AG04450 (cell line): ENCODE results near the gene PRSS58. TPM values are rescaled to one million over a fixed set of nuclear protein-coding genes. Genes with fewer than 3 reads are reported as not detected.

ENCODE experiments used
- CTCF ChIA-PET: fragments of 300-600, 350-600 bp; formaldehyde crosslinking; extraction: SDS; loops from one replicate; lab custom pipeline; 2022; ENCODE audit warnings: antibody characterized with exemption, inconsistent platforms; lab: Charles Lee
- POLR2A ChIA-PET: fragments of 350-600 bp; formaldehyde crosslinking; extraction: SDS; loops from one replicate; lab custom pipeline; 2021; ENCODE audit warnings: antibody characterized with exemption, inconsistent platforms; lab: Yijun Ruan, JAX
- DNase-seq: peaks from one replicate; pipeline ENCODE4 v3.0.0-alpha.2; 2011; ENCODE audit warnings: low read depth, low spot score
- H3K27ac ChIP-seq: one replicate; pipeline ENCODE4 v1.5.1; 2012; ENCODE audit warnings: low read depth, low read length, control low read depth
- H3K27me3 ChIP-seq: one replicate; pipeline ENCODE4 v1.6.0; 2012; ENCODE audit warnings: low read length; ENCODE audit not compliant: control insufficient read depth, insufficient read depth
- H3K4me3 ChIP-seq: 2 replicates; pipeline ENCODE4 v1.5.1; 2011; ENCODE audit warnings: mild to moderate bottlenecking, low read depth, low read length, control low read depth
- H3K9me3 ChIP-seq: 2 replicates; pipeline ENCODE4 v1.5.1; 2012; ENCODE audit warnings: low read length; ENCODE audit not compliant: control insufficient read depth, insufficient read depth
- polyA plus RNA-seq: library from polyadenylated mRNA; depleted of rRNA; stranded (reverse); fragments of >200 nt; gene quantifications from 2 replicates; pipeline ENCODE4 v1.2.3, GENCODE V29; 2011
- TF ChIP-seq, protein P1 (sequence below): IDR thresholded peaks from 2 replicates; pipeline ENCODE4 v1.5.1; 2011; ENCODE audit warnings: low read depth, low read length, control low read depth, inconsistent platforms

PRSS58 gene
- polyA plus RNA-seq, 1 experiment, result not detected

DNA sequence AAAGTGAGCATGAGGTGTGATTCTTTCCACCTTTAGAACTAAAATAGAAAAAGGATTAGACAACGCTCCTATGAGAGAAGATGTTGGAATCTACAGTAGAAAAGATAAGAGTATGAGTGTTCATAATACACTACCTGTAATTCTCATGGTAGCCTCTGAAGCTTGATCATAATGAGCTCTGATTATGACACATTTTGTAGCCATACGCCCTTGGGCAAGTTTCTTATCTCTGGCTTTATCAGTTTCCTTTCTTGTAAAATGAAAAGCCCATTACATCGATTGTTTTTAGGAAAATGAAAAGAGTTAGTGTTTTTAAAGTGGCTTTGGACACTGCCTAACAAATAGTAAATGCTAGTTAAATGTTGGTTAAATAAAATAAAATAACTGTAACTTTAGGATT, 22.4 kb upstream of the PRSS58 start:
- Histone ChIP-seq H3K27me3 (no peaks in the 10 kb centered on the region), H3K27ac (no peak overlapping the region), H3K9me3 (no peaks in the 10 kb centered on the region), H3K4me3 (no peak overlapping the region)
- CTCF ChIA-PET, result no interaction called here
- TF ChIP-seq, protein P1, sequence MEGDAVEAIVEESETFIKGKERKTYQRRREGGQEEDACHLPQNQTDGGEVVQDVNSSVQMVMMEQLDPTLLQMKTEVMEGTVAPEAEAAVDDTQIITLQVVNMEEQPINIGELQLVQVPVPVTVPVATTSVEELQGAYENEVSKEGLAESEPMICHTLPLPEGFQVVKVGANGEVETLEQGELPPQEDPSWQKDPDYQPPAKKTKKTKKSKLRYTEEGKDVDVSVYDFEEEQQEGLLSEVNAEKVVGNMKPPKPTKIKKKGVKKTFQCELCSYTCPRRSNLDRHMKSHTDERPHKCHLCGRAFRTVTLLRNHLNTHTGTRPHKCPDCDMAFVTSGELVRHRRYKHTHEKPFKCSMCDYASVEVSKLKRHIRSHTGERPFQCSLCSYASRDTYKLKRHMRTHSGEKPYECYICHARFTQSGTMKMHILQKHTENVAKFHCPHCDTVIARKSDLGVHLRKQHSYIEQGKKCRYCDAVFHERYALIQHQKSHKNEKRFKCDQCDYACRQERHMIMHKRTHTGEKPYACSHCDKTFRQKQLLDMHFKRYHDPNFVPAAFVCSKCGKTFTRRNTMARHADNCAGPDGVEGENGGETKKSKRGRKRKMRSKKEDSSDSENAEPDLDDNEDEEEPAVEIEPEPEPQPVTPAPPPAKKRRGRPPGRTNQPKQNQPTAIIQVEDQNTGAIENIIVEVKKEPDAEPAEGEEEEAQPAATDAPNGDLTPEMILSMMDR, result no peak
- POLR2A ChIA-PET, result no interaction called here
- DNase-seq, result no peak

DNA sequence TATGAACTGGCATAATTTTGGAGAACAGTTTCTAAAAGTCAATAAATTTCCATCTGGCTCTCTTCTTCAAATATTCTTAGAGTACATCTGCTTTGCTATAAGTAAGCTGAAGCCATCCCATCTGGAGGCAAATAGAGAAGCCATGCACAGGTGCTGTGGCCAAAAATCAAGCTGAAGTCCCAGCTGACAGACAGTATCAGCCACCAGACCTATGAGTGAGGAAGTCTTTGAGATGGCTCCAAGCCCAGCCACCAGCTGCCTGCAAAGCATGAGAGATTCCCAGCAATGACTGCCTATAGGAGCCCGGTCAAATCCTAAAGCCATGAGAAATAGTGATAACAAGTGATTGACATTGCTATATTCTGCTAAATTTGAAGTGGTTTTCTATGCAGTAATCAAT, 21.7 kb upstream of the PRSS58 start:
- no peaks in the 10 kb centered on the region for H3K27me3 ChIP-seq
- ChIA-PET POLR2A (no interaction called here), CTCF (no interaction called here)
- H3K27ac ChIP-seq, result no peak overlapping the region
- peaks cover under 1% of the 10 kb centered on the region; the same call in 1 of the 2 replicates for H3K9me3 ChIP-seq
- H3K4me3 ChIP-seq, result no peak overlapping the region
- no peak for DNase-seq
- TF ChIP-seq, protein P1, result no peak

DNA sequence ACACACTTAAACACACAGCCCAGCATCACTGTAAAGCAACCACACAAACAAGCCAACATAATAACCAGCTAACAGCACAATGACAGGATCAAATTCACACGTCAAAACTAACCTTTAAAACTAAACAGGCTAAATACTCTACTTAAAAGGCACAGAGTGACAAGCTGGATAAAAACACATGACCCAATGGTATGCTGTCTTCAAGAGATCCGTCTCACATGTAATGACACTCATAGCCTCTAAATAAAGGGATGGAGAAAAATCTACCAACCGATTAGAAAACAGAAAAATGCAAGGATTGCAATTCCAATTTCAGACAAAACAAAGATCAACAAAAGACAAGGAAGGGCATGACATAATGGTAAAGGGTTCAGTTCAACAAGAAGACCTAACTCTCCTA, 17.2 kb upstream of the PRSS58 start:
- Histone ChIP-seq H3K27ac (no peak overlapping the region), H3K27me3 (no peaks in the 10 kb centered on the region), H3K9me3 (peaks cover 5% of the 10 kb centered on the region), H3K4me3 (no peak overlapping the region)
- no peak for DNase-seq
- TF ChIP-seq, protein P1, result no peak
- ChIA-PET CTCF (no interaction called here), POLR2A (no interaction called here)

DNA sequence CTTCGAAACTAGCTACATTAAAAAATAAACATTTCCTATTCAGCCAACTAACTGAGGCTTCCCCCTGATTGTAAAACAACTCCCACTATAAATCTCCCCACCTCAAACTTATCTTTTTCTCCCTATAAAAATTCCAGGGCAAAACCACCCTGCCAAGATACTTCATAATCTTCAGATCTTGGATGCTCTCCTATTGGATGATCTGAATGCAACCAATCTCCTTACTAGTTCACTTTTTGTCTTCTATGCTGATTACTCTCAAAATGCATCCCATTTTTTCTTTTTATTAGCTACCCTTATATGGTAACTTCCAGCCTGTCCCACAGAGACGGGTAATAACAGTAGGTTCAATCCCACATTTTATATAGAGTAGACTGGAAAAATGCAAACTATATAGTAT, 15.0 kb upstream of the PRSS58 start:
- Histone ChIP-seq H3K27me3 (no peaks in the 10 kb centered on the region), H3K9me3 (peaks cover 9% of the 10 kb centered on the region), H3K4me3 (no peak overlapping the region), H3K27ac (no peak overlapping the region)
- TF ChIP-seq, protein P1, result no peak
- ChIA-PET CTCF (no interaction called here), POLR2A (no interaction called here)
- DNase-seq, result no peak

DNA sequence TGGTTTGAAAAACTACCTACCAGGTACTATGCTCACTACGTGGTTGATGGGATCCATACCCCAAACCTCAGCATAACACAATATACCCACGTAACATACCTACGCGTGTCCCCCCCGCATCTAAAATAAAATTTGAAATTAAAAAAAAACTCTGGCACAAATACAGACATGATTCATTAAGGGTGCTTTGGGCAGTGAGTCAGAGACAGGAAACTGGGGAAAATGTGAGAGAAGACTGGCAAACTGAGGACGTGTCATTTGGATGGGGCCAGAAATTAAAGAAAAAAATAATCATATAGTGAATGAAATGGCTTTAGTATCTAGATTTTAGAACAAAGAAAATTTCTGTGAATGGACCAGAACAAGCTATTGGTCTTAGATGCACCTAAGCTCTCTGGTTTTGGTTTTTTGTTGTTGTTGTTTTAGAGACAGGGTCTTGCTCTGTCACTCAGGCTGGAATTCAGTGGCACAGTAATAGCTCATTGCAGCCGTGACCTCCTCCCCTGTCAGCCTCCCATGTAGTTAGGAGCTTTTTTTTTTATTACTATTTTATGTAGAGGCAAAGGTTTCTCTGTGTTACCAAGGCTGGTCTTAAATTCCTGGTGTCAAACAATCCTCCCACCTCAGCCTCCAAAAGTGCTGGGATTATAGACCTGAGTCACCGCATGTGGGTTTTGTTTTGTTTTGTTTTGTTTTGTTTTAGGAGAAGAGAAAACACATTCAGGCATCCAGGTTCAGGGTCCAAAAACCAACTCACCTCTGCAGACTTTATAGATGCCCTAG, 5.9 kb upstream of the PRSS58 start:
- Histone ChIP-seq H3K4me3 (no peak overlapping the region), H3K9me3 (peaks cover 7% of the 10 kb centered on the region), H3K27ac (no peak overlapping the region), H3K27me3 (no peaks in the 10 kb centered on the region)
- POLR2A ChIA-PET, result no interaction called here
- TF ChIP-seq, protein P1, result no peak
- CTCF ChIA-PET, result no interaction called here
- no peak for DNase-seq
